Measurements from ENCODE around the gene MYO15B.

MYO15B gene

DNA sequence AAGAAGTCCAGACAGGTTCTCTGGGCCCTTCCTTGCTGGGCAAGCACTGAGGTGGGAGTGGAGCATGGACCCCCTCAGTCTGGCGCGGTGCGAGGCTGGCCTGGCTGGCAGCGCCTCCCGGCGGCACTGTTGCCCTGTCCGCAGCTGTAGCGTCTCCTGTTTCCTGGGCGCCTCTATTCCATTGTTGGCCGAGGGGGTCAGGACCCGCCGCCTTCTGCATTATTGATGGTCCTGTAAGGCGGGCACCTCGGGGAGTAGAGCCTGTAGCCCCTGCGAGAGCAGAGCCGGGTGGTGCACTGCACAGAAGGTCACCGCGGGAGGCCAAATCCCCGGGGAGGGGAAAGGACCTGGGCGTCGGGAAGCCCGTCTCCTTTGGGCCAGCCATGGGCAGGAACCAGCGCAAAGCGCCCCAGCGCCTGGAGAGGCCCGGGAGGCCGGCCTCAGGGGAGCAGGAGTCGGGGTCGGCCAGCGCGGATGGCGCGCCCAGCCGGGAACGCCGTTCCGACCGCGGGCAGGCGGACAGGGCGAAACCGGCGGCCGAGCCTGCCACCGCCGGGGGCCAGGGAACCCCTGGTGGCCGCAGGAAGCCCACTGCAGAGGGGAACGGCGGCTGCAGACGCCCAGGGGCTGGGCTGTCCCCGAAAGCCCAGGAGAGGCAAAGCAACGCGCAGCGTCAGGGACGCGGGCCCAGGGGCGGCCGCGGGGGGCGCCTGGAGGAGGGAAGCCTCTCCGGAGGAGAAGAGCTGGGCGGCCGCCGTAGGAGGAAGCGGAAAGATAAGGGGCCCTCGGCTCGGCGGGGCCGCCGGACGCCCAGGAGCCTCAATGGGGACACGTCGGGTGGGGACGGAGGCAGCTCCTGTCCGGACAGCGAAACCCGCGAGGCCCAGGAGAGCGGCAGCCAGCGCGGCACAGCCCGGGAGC lies at the start of gene MYO15B:
Gene MYO15B, plus strand, starts transcription at position 126 of the 921 bp plus-strand sequence. Its CDS starts 258 bp downstream, at position 384.
- peak; percentile 30 for DNase-seq

DNA sequence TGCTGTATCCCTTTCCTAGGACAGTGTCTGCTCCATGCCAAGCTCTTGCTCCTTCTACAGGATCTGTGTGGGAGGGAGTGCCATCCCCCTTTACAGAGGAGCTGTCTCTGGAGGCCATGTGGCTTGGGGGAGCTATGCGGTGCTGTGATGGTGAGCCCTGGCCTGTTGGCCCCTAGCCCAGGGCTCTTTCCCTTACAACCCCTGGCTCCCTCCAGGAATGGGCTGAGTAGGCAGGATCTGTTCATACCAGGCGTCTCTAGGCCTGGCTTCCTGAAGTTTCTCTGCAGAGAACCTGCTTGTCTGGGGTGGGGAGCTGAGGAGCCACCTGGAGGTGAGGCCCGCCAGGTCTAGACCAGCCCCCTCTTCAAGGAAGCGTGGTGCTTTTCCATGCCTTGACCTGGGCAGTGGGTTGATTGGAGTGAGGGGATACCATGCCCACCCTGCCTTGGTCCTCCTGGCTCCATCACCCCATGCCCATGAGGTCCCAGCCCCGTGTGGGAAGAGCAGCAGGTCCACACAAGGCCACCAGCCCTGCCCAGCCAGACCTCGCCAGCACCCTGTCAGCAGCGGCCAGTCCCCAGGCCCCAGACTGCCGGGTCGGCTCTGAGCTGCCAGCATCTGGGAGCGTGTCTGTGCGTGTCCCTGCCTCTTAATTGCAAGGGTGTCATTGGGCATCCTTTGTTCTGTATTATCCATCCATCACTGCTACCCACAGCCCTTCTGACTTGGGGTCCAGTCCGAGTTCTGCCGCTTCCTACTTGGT lies 47.5 kb upstream of the MYO15B start:
- no peak for DNase-seq

DNA sequence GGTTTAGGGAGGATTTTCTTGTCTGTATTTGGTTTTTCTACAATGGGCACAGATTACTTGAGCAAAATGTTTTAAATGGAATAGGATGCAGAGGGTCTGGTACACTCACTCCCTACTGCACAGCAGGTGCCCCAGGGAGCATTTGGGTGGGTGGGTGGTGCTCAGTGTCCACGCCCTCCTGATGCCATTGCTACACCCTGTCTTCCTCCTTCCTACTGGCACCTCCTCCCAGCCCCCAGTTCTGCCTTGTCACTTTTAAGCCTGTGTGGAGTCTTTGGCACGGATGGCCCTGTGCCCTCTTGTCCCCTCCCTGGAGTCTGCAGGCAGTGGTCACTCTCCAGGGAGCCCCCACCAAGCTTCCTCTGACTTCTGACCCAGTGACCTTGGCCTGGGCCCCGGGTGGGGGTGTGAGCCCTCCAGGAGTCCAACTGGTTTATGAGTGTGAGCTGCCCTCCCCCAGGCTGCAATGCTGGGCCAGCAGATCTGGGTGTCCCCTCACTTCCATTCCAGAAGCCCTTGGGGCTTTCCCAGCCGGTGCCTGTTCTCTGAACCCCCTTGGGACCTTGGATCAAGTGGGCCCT lies 46.6 kb upstream of the MYO15B start:
- no peak for DNase-seq

DNA sequence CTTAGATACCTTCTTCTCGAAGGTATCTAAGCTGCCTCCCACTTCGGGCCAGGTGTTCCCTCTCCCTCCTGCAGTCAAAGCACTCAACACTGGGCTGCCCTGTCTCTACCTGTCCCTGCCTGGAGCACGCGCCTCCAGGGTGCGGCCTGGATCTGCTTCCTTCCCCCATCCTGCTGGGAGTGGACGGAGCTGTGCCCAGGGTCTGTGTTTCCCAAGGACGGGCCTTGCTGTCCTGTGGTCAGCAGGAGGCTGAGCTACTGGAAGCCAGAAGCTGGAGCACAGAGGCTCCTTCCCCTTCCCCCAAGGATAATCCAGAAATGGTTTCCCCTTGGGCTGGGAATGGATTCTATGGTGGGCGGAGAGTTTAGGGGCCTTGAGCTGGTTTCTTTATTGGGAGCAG lies 45.4 kb upstream of the MYO15B start:
- DNase-seq: no peak

DNA sequence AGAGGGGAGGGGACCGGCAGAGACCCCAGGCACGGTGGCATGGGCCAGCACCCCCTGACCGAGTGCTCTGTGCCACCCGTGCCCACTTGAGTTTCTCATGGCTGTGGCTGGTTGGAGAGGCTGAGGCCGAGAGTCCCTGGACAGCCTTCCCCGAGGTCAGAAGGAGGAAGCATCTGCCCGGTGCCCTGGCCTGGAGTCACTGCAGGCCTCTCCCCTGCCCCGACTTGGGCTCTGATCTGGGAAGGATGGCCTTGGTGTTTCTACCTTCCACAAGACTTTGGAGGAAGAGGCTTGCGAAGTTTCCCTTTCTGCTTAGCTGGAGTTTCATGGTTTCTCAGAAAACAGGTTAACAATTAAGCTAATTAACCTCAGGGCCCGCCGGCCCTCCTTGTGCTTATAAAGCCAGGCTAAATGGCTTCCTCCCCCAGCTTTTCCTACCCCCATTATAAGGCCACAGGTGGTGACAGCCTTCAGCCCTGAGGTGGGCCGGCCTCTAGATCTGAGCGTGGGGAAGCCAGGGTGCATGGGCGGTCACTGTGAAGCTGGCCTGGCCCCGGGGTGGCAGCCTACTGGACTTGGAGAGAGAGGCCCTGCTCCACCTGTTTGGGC lies 44.8 kb upstream of the MYO15B start:
- no peak for DNase-seq

DNA sequence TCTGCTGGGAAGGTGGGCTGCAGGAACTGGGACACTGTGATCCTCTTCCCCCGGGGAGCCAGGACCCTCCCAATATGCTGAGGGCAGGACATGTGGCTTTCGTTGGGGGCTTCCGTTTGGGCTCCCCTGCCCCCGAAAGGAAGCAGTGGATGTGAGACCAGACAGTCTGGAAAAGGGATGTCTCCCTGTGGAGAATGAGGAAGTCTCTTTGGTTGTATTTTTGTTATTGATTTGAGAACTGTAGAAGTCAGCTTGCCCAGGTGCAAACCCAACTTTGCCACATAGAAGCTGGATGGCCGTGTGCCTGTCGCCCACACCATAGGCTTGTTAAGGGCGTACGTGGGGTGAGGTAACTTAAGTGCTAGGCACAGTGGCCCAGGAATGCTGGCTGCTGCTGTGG lies 43.4 kb upstream of the MYO15B start:
- DNase-seq: no peak

DNA sequence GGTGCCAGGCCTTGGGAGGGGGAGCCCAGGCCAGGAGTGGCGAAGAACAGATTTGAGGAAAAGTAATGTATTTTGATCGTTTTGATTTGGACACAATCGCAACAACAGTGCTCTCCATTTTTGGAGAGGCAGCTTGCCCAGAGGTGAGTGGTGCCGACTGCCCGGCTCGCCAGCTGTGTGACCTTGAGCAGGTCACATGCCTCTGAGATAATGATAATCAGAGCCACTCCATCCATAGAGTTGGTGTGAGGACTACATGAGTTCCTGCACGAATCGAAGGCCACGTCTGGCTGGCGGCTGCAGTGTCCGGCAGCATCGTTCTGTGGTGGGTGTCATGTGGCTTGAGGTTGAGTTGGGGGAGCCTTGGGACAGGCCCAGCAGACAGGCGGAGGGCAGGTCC lies 41.4 kb upstream of the MYO15B start:
- no peak for DNase-seq

DNA sequence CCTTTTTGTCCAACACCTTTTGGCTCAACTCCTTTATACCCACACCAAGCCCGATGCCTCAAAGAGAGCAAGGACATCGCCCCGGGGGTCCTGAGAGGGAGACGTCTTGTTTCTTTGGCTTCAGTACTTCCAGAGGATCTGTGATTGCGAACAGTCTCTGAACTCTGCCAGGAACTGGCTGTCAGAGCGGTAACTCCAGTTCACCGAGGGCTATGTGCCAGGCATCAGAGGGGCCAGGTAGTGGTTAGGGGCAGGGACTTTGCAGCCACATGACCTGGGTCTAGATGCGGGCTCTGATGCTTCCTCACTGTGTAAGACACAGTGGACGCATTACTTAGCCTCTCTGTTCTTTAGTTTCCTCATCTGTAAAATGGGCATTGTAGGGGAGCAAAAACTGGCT lies 40.5 kb upstream of the MYO15B start:
- DNase-seq: no peak

DNA sequence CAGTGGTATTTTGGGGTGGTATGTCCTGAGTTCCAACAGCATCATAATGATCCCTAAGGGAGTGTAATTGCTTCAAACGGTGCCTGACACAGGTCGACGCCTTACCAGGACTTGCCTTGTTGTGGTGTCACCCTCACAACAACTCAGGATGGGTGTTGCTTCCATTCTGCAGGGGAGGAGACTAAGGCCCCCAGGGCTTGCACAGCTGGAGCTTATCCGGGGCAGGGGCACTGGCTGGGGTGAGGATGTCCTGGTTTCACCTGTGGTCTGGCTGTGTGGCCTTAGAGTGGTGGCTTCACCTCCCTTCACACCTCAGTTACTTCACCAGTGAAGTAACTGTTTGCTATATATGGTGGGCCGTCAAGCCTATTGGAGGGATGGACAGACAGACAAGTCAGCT lies 38.8 kb upstream of the MYO15B start:
- no peak for DNase-seq

DNA sequence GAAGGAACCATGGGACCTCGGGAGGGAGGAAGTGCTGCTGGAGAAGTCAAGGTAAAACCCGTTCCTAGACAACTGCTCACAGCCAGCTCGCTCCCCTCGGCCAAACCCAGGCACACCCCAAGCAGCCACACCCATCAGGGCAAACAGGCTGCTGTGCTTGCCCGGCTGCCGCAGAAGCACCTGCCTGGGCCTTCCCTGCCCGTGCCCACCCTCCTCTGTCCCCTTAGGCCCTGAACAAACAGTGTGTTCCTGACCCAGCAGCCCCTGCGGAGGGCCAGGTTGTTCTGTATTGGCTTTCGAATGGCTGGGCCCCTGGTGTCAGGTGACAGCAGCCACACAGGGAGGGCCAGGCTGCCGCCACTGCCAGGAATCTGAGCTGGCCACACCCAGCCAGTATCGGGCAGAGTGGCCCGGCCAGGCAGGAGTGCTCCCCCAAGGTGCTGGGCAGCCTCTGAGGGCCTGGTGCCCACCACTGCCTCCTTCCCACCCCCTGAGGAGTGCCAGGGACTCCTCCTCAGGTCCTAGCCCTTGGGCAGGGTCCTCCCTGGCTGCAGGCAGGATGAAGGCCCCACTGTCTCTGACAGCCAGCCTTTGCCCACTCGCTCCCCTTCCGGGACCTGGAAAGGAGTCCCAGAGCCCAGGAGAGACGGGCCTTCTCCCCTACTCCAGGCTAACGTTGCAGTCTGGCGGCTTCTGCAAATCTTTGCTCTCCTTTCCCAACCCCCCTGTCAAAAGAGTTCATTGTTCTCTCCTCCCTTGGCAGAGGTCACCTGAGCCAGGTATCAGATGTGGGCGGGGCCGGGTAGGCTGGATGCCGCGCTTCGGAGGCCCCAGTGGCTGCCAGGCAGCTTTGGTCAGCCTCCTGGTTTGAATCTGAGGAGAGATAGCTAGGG lies 38.1 kb upstream of the MYO15B start:
- DNase-seq: peak; percentile 78

DNA sequence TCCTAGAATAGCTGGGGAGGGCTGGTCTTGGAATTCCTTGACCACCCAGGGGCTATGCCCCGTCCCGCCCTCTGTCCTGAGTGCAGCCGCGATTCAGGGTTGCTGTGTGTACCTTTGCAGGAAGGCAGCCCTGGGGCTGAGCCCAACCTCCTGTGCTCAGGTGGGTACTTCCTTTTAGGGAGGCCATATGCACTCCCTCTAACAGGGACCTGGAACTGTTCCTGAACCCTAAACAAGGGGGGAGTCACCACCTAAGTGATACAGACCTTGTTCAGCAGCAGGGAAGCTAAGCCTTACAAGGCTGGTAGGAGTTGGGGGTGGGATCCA lies 37.5 kb upstream of the MYO15B start:
- DNase-seq: no peak

DNA sequence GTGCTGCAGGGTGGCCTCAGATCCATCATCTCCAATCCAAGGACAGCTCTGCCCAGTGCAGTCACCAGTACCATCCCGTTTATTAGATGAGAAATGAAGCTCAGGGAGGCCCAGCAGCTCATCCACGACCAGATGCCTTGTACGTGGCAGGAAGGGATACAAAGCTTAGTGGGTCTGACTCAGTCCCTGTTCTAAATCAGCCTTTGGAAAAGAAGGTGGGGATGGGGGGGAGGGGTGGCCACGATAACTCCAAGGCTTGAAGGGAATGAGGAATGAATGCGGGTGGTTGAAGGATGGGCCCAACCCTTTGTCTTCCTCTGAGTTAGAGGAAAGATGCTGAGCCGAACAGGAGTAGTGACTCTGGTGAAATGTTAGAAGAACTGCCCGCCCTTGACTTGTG lies 36.3 kb upstream of the MYO15B start:
- DNase-seq: no peak

DNA sequence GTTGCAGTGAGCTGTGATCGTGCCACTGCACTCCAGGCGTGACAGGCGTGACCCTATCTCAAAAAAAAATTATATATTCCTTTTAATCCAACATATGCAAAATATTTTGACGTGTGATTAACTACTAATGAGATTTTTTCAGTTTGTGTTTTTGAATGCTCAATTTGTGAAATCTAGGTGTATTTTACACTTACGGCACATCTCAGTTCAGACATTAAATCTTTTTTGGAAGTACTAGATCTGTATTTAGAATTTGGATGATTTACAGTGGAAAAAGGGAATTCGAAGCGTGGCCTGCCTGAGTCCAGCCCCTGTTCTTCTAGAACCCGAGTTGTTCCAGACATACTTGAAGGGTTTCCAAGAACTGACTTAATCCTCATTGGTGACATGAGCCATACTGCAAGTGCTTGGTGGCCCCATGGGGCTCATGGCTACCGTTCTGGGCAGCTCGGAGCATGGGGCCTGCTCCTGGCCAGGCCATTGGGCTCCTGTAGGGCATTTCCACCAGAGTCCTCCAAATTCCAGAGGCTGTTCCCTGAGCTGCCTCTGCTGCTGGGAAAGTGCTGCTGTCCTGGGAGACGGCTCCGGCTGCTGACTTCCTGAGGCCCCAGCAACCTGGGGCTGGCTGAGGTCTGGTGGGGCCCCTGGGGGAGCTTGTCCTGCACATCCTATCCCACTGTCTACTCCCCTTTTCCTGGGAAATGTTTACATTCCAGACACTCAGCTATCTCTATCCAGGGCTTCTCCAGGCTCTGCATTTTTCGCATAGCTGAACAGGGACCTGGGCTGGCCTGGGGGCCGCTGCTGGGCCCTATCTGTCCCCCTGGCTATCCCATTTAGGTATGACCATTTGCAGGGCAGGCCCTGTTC lies 34.9 kb upstream of the MYO15B start:
- no peak for DNase-seq

DNA sequence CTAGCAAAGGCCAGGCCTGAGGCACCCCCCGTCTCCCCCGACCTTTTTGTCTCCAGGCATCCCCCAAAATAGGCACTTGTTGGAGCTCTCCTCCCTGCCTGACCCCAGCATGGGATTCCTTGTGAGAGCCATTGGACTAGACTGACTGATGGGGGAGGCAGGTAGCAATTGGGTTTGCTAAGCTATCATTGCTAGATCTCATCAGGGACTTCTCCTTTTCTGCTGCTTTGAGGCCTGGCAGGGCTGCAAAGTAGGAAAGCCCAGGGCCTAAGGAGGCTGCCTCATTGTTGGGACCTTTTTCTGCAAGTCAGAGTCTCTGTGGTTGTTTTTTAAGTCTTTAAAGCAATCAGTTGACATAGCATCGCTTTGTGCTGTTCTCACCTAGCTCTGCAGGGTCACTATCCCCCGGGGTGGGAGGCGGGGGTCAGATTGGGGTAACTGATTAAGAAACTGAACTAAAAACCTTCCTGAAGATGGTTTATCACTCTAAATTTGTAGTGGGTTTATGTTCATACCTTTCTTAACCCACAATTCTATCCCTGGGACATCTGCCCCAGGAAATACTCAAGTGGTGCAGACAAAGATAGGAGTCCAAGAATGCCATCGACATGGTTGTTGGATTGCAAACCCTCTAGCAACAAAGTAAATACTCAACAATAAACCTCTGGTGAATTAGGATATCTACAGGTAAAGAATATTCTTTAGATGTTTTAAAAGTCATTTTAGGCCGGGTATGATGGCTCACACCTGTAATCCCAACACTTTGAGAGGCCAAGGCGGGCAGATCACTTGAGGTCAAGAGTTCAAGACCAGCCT lies 34.1 kb upstream of the MYO15B start:
- no peak for DNase-seq

DNA sequence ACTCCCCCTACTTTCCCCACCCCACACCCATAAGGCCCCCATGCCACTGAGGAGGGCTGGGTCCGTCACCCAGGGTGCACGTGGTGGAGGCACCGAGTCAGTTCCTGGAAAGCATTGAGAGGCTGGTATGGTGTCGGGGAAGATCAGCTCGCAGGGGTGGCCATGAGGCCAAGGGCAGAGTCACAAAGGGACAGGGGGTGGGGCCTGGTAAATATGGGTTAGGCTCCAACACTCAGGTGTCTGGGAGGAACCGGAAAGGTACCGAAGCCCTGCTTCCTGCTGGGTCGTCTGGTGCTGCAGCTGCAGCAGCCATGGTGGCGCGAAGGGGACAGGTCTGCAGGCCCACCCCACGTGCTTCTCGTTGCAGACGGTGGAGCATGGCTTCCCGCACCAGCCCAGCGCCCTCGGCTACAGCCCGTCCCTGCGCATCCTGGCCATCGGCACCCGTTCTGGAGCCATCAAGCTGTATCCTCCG lies 31.9 kb upstream of the MYO15B start:
- no peak for DNase-seq

DNA sequence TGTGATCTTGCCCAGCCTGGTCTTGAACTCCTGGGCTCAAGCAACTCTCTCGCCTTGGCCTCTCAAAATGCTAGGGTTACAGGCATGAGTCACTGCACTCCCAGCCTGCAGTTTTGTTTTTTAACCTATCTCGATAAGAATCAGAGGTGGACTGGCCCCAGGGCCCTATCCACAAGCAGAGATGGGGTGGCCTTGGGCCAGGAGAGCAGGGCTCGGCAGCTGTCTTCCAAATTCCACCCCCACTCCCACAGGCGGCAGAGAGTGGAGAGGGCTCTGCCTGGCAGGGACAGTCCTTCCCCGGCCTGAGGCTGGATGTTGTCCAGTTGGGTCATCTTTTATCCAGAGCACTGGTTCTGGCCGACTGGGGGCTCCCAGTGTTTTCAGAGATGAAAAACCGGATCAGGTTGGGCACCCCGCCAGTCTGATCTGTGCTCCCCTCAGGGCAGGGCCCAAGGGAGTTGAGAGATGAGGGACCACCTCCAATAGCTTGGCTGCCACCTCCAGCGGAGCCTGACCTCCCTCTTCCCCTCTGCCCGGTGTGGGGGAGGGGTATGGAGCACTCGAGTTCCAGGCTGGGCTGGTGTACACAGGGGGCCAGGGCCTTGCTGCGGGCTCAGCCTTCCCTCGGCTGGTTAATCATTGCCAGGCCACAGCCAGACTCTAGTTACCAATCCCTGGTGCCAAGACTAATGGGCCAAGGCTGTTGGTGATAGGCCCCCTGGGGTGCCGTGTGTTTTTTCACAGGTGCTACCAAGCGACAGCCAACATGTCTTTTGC lies 30.3 kb upstream of the MYO15B start:
- no peak for DNase-seq

DNA sequence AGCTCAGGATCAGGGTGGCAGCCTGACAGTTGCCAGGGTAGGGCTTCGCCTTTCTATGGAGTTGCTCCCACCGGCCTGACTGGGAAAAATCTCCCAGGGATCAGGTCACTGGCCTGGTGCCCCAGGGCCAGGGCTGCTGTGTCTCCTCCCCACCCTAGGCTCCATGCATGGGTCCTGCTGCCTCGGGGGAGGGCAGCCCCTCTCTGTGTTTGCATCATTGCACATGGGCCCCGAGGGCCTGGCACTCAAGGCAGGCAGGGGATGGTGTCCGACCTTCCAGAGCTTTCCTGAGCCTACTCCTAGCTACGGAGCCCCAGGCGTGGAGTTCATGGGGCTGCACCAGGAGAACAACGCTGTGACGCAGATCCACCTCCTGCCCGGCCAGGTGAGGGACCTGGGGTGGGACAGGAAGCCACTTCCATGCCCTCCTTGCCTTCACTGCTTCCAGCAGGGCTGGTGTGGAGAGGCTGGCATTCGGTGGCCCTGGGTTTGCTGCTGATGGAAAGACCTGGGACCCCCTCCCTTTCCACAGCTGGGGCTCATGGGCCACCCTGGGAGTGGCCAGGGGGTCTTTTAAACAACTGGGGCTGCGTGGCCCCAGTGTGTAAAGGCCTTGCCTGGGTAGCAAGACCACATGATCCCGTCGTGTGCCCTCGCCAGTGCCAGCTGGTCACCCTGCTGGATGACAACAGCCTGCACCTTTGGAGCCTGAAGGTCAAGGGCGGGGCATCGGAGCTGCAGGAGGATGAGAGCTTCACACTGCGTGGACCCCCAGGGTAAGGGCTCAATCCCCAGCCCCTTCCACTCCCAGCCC lies 29.5 kb upstream of the MYO15B start:
- DNase-seq: no peak

DNA sequence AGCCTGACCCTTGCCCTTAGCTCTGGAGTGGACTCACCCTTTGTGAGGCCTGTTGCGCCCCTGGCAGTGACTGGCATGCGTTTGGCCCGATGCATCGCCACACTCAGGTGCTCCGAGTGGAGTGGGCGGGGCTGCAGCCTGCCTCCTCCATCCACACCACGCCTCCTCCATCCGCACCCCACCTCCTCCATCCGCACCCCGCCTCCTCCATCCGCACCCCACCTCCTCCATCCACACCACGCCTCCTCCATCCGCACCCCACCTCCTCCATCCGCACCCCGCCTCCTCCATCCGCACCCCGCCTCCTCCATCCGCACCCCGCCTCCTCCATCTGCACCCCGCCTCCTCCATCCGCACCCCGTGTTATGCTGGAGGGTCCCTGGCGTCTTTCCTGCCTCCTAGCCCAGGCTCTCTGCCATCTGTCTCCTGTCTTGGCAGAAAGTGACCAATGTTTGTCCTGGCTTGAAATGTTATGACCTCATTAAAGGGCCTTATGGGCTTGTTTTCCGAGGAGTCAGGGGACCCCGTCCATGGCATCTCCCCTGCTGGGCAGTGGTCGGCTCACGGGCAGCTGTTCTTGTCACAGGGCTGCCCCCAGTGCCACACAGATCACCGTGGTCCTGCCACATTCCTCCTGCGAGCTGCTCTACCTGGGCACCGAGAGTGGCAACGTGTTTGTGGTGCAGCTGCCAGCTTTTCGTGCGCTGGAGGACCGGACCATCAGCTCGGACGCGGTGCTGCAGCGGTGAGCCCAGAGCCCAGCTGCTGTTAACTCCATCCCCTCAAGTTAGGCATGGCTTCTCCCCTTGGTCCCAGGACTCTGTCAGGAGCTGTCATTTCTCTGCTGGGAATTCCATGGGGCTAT lies 28.7 kb upstream of the MYO15B start:
- DNase-seq: no peak
